Endothelial cell of umbilical vein (primary cell): ENCODE measurements around the gene NBPF4. TPM values are rescaled to one million over a fixed set of nuclear protein-coding genes. Genes with fewer than 3 reads are reported as not detected.
"Not testable (repeated sequence)": the region's sequence is repeated elsewhere in the genome, so short reads cannot be mapped to it uniquely, and the experiment has no call there.

Experiments
- BruUV-seq: library from RNA; stranded (reverse); fragments of 400-500 nt; replicated peaks from 2 replicates; lab custom pipeline; 2021; lab: Mats Ljungman, UMichigan
- CTCF ChIA-PET: fragments of 300-600, 350-600 bp; sonication (Branson Sonifier 250); formaldehyde crosslinking; loops from one replicate; lab custom pipeline; 2021; ENCODE audit warnings: antibody characterized with exemption, inconsistent platforms; lab: Charles Lee
- POLR2A ChIA-PET: fragments of 300-600, 350-600 bp; sonication (Branson Sonifier 250); formaldehyde crosslinking; loops from one replicate; lab custom pipeline; 2021; ENCODE audit warnings: antibody characterized with exemption, inconsistent platforms; lab: Charles Lee
- DNase-seq: peaks from one replicate; pipeline ENCODE4 v3.0.0-alpha.2; 2011; ENCODE audit warnings: low read depth, low spot score
- FAIRE-seq: peaks from 2 replicates; lab custom pipeline; 2011; peaks lifted over from hg19 to GRCh38; lab: Jason Lieb, UNC
- H2AFZ ChIP-seq: 2 replicates; pipeline ENCODE4 v1.6.0; 2012; ENCODE audit warnings: low read depth, low read length, control low read depth, inconsistent platforms
- H3K27ac ChIP-seq: 2 replicates; pipeline ENCODE4 v1.5.1; 2011; ENCODE audit warnings: low read depth, mild to moderate bottlenecking, control low read depth, low read length, moderate library complexity; ENCODE audit not compliant: insufficient read depth
- H3K27me3 ChIP-seq, 2 experiments: 2 replicates each; pipeline versions ENCODE4 v1.6.0 to v1.6.1; 2011; ENCODE audit warnings: low read length in 2 of 2, mixed read lengths in 1 of 2; ENCODE audit not compliant: control insufficient read depth in 2 of 2, insufficient read depth in 2 of 2
- H3K36me3 ChIP-seq, 2 experiments: 2 replicates in 1 of 2; 3 replicates in 1 of 2; pipeline ENCODE4 v1.5.1; 2011; ENCODE audit warnings: low read length in 2 of 2, mild to moderate bottlenecking in 1 of 2, moderate library complexity in 1 of 2; ENCODE audit not compliant: control insufficient read depth in 2 of 2, insufficient read depth in 2 of 2; ENCODE audit errors: extremely low read depth in 1 of 2
- H3K4me1 ChIP-seq: 3 replicates; pipeline ENCODE4 v1.5.1; 2011; ENCODE audit warnings: mild to moderate bottlenecking, low read length; ENCODE audit not compliant: control insufficient read depth, insufficient read depth; ENCODE audit errors: extremely low read depth
- H3K4me2 ChIP-seq: 2 replicates; pipeline ENCODE4 v1.6.1; 2011; ENCODE audit warnings: low read length, control low read depth, mixed read lengths; ENCODE audit not compliant: insufficient read depth
- H3K4me3 ChIP-seq, 3 experiments: fragments of 200-600 bp in 1 of 3; sonication (generic), shearing (Covaris generic) in 1 of 3; replicated peaks in 1 of 3; 2 replicates each; pipeline ENCODE4 v1.5.1; 2011 to 2016; ENCODE audit warnings: control low read depth in 3 of 3, low read length in 3 of 3, mild to moderate bottlenecking in 2 of 3, inconsistent platforms in 1 of 3, low read depth in 1 of 3, moderate library complexity in 1 of 3; ENCODE audit not compliant: insufficient read depth in 1 of 3
- H3K79me2 ChIP-seq: 2 replicates; pipeline ENCODE4 v1.6.0; 2012; ENCODE audit warnings: low read length, inconsistent platforms; ENCODE audit not compliant: control insufficient read depth, insufficient read depth
- H3K9ac ChIP-seq: replicated peaks from 2 replicates; pipeline ENCODE3; 2011; ENCODE audit warnings: low read length, control low read depth; ENCODE audit not compliant: insufficient read depth; ENCODE audit errors: extremely low read depth
- H3K9me1 ChIP-seq: replicated peaks from 3 replicates; pipeline ENCODE4 v1.6.0; 2011; ENCODE audit warnings: mild to moderate bottlenecking, low read length; ENCODE audit not compliant: control insufficient read depth, insufficient read depth; ENCODE audit errors: extremely low read depth
- H3K9me3 ChIP-seq: replicated peaks from 2 replicates; pipeline ENCODE4 v1.5.1; 2012; ENCODE audit warnings: low read length, inconsistent platforms; ENCODE audit not compliant: control insufficient read depth, insufficient read depth
- H4K20me1 ChIP-seq: replicated peaks from 2 replicates; pipeline ENCODE3; 2011; ENCODE audit warnings: mild to moderate bottlenecking, low read length; ENCODE audit not compliant: control insufficient read depth, insufficient read depth; ENCODE audit errors: extremely low read depth
- CTCF ChIP-seq, 2 donors: IDR thresholded peaks; 1 replicate in 1 of 2; 2 replicates in 1 of 2; pipeline ENCODE4 v1.5.1; 2011; ENCODE audit warnings: low read length in 2 of 2, mild to moderate bottlenecking in 2 of 2, moderate library complexity in 2 of 2, control low read depth in 1 of 2, inconsistent platforms in 1 of 2, low read depth in 1 of 2; ENCODE audit not compliant: insufficient read depth in 1 of 2; ENCODE audit errors: extremely low read depth in 1 of 2
- dilution Hi-C: fragments of 300-500 bp; cut with MboI; formaldehyde crosslinking; loops from one replicate; pipeline ENCODE4 v1.15.0; 2019; ENCODE audit warnings: low sequenced_read_pairs; ENCODE audit not compliant: extremely low pct_ligation_motif_present
- intact Hi-C: fragments of 100-400 bp; cut with micrococcal nuclease; formaldehyde crosslinking; loops from one replicate; pipeline ENCODE4 v1.10.0; 2022
- polyA plus RNA-seq, 4 experiments: library from polyadenylated mRNA; depleted of rRNA in 3 of 4; stranded (reverse) in 3 of 4; unstranded in 1 of 4; fragments of >200 nt; gene quantifications; 2 replicates each; pipeline versions ENCODE4 v1.2.1 to v1.2.3, GENCODE V29; 2011 to 2012; ENCODE audit warnings: missing spikeins in 1 of 4
- total RNA-seq: library from RNA; stranded (reverse); gene quantifications from 2 replicates; pipeline ENCODE4 v1.2.3, GENCODE V29; 2021

The NBPF4 gene
- total and polyA plus RNA-seq, 2 donors (not counting 3 experiments of a cell fraction or from before 2014, with no cell fraction given): not detected

GRCh38 chr1:108214641-108215465 lies 29.0 kb downstream of the NBPF4 start:
- not testable (repeated sequence) for H3K4me2 ChIP-seq, DNase-seq
- peak; percentile 40 for FAIRE-seq

More at GRCh38 chr1:108214641-108215465, 29.0 kb downstream of the NBPF4 start:
- H4K20me1 ChIP-seq, H3K79me2 ChIP-seq, H3K4me3 ChIP-seq, intact Hi-C loops, H3K36me3 ChIP-seq, H3K9ac ChIP-seq, H3K9me1 ChIP-seq, POLR2A ChIA-PET, H3K27ac ChIP-seq, H3K27me3 ChIP-seq, H2AFZ ChIP-seq, H3K4me1 ChIP-seq, H3K9me3 ChIP-seq, BruUV-seq, dilution Hi-C loops: not testable (repeated sequence)
- CTCF ChIA-PET: interaction anchor here (0.7 to 1.3 kb wide), 2 partner anchors 429 to 433 kb away, joined by 3 to 10 read pairs; no protein-coding TSS in a partner anchor
- peak; percentile 6 to 30 for TF ChIP-seq CTCF (IDR thresholded peaks at IDR 0.05; ENCODE audit: extremely low read depth in 1 of 2, insufficient read depth in 1 of 2, low read depth in 1 of 2, low read length in 2 of 2)
